ENCODE data around the gene ABLIM1.

- TF ChIP-seq ZC3H4 (CRISPR knock-in tag; IDR thresholded peaks at IDR 0.05; ENCODE audit: borderline replicate concordance), result no peak
- TF ChIP-seq CTCF (CRISPR knock-in tag; IDR thresholded peaks at IDR 0.05), result no peak
- TF ChIP-seq ZNF484 (CRISPR knock-in tag; IDR thresholded peaks at IDR 0.05; ENCODE audit: borderline replicate concordance, low read depth), result no peak
- TF ChIP-seq ZBTB10 (CRISPR knock-in tag; IDR thresholded peaks at IDR 0.05; ENCODE audit: borderline replicate concordance), result no peak
- no peak for TF ChIP-seq GLMP (CRISPR knock-in tag; IDR thresholded peaks at IDR 0.05; ENCODE audit: borderline replicate concordance)
Observed at GRCh38 chr10:114430688-114431413, 227.2 kb downstream of the ABLIM1 start.

Measured in HepG2 (cell line).